Activated CD4-positive, alpha-beta memory T cell treated with anti-CD3 and anti-CD28 coated beads for 36 hours (primary cell): ENCODE data around the gene C9orf85. TPM values are rescaled to one million over a fixed set of nuclear protein-coding genes. Genes with fewer than 3 reads are reported as not detected.

ENCODE experiments used
- CTCF ChIA-PET: fragments of 350-600 bp; sonication (Branson Sonifier 250); formaldehyde crosslinking; loops from one replicate; lab custom pipeline; 2021; ENCODE audit warnings: antibody characterized with exemption, inconsistent platforms; lab: Charles Lee
- POLR2A ChIA-PET: fragments of 350-600 bp; sonication (Branson Sonifier 250); formaldehyde crosslinking; loops from one replicate; lab custom pipeline; 2021; ENCODE audit warnings: antibody characterized with exemption; lab: Charles Lee
- DNase-seq: peaks from one replicate; pipeline ENCODE4 v3.0.0-alpha.2; 2020
- H3K27ac Mint-ChIP-seq: one replicate; pipeline ENCODE4 v1.8.0; 2021; ENCODE audit warnings: mixed read lengths
- H3K27me3 Mint-ChIP-seq: one replicate; pipeline ENCODE4 v1.8.0; 2021; ENCODE audit warnings: mixed read lengths
- H3K36me3 Mint-ChIP-seq: one replicate; pipeline ENCODE4 v1.8.0; 2021; ENCODE audit warnings: mixed read lengths
- H3K4me1 Mint-ChIP-seq: one replicate; pipeline ENCODE4 v1.8.0; 2021; ENCODE audit warnings: low read depth, mixed read lengths
- H3K4me3 Mint-ChIP-seq: one replicate; pipeline ENCODE4 v1.8.0; 2021; ENCODE audit warnings: mild to moderate bottlenecking, mixed read lengths
- H3K9me3 Mint-ChIP-seq: one replicate; pipeline ENCODE4 v1.8.0; 2021; ENCODE audit warnings: mixed read lengths
- intact Hi-C: fragments of 100-400 bp; cut with micrococcal nuclease; formaldehyde crosslinking; loops from one replicate; pipeline ENCODE4 v1.15.1; 2023
- total RNA-seq, 2 experiments: library from RNA; stranded (reverse); gene quantifications; one replicate each; pipeline ENCODE4 v1.2.3, GENCODE V29; 2021

Gene C9orf85
- total RNA-seq, 2 experiments from 2014 or later = 7.3 to 7.5 TPM

DNA sequence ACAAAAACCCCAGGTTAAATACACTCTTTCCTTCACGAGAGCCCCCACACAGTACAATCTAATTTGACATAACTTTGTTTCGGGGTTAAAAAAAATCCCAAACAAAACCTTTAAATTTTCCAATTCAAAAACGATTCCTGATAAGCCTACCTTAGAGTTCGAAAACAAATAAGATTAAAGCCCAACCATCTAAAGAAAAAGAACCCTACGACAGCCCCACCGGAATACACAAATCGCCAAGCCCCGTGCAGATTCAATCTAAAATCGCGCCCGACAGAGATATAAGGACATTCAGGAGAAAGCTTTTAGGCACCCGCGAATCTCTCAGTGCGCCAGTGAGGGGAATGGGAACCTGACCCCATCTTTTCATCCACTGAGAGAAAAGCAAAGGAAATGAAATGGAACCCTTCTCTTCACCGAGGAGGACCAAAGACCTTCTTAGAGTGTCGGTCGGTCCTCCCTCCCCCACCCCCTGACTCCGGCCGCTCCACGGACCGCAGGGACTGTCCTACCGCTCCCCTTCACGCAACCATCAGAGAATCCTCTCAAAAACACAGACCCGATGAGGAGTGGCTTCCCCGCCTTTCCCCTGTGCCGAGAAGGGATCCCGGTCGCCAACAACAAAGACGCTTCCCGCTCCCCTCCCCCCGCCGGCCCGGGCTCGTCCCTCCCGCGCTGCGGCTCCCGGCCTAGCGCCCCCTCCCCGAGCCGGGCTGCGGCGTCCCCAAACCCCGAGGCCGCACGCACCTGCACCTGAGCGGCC is 1.4 kb upstream of the C9orf85 start:
- no peaks in the 10 kb centered on the region for H3K27me3 Mint-ChIP-seq
- ChIA-PET POLR2A (interaction anchor here (0.6 kb wide), 1 partner anchor 18 kb away, joined by 3 read pairs; no protein-coding TSS in a partner anchor), CTCF (interaction anchor here (1.0 kb wide), 1 partner anchor 15 kb away, joined by 5 read pairs; no protein-coding TSS in a partner anchor)
- peaks cover 6% of the 10 kb centered on the region for H3K36me3 Mint-ChIP-seq
- H3K27ac Mint-ChIP-seq = peak overlapping the region; percentile 69
- peaks cover 48% of the 10 kb centered on the region for H3K4me1 Mint-ChIP-seq
- peak overlapping the region; percentile 97 for H3K4me3 Mint-ChIP-seq
- intact Hi-C loops = loop anchor here (2.0 to 10.0 kb wide), 10 partner anchors 13 to 1655 kb away; partner anchors contain the start of genes SMC5, TMC1 and ZFAND5
- DNase-seq = peak; percentile 56
- no peaks in the 10 kb centered on the region for H3K9me3 Mint-ChIP-seq

DNA sequence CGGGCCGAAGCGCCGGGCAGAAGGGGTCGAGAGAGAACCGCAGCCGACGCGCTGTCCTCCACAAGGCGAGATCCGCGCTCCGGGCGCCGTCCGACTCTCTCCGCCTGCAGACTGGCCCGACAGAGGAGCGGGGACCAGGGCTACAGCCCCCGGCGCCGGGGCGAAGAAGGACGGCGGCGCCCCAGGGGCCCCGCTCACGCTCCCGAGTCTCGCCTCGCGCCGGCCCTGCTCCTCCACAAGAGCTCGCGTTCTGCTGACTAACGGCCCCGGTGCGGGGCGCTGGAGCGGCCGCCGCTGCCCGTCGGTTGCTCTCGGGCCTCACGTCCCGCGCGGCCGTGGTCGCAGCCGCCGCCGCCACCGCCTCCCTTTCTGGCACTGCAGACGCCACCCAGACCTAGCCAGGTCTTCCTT is 784 bp upstream of the C9orf85 start:
- intact Hi-C loops = loop anchor here (1.0 to 10.0 kb wide), 14 partner anchors 9 to 1656 kb away; partner anchors contain the start of genes SMC5, TMC1 and ZFAND5
- Mint-ChIP-seq H3K4me1 (peaks cover 49% of the 10 kb centered on the region), H3K9me3 (no peaks in the 10 kb centered on the region), H3K4me3 (peak overlapping the region; percentile 97), H3K36me3 (peaks cover 6% of the 10 kb centered on the region), H3K27ac (peak overlapping the region; percentile 92), H3K27me3 (no peaks in the 10 kb centered on the region)
- ChIA-PET POLR2A (interaction anchor here (0.8 to 1.5 kb wide), 4 partner anchors 13 to 146 kb away, joined by 3 to 8 read pairs (median 4); no protein-coding TSS in a partner anchor), CTCF (interaction anchor here (0.8 to 1.9 kb wide), 7 partner anchors 16 to 127 kb away, joined by 3 to 11 read pairs (median 4); no protein-coding TSS in a partner anchor)
- DNase-seq = no peak

DNA sequence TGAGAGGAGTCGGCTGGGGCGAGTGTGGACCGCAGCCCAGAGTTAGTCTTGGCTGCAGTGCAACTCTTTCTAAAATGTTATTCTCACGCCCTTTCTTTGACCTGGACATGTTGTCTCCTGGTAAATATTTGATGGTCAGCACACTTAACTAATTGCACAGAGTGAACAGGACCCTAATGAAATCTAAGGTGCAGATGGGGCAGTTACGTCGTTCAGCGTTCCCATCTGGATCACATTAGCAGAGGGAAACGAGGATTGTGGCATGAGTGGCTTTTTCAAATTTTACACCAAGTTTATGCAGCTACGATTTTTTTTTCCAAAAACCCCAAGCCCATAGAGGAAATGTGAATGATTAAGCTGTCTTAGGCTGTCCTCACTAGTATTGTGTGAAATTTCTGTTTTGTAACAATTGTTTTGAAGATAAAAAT is 483 bp downstream of the C9orf85 start:
- ChIA-PET CTCF (interaction anchor here (1.0 to 1.9 kb wide), 4 partner anchors 13 to 113 kb away, joined by 3 to 11 read pairs (median 6); no protein-coding TSS in a partner anchor), POLR2A (interaction anchor here (1.1 to 1.5 kb wide), 3 partner anchors 13 to 147 kb away, joined by 3 to 6 read pairs (median 4); no protein-coding TSS in a partner anchor)
- no peak for DNase-seq
- Mint-ChIP-seq H3K4me3 (peak overlapping the region; percentile 97), H3K27ac (peak overlapping the region; percentile 92), H3K4me1 (peaks cover 54% of the 10 kb centered on the region), H3K27me3 (no peaks in the 10 kb centered on the region), H3K36me3 (peaks cover 6% of the 10 kb centered on the region), H3K9me3 (no peaks in the 10 kb centered on the region)
- intact Hi-C loops = loop anchor here (1.0 to 10.0 kb wide), 14 partner anchors 11 to 1657 kb away; partner anchors contain the start of genes SMC5, TMC1 and ZFAND5

DNA sequence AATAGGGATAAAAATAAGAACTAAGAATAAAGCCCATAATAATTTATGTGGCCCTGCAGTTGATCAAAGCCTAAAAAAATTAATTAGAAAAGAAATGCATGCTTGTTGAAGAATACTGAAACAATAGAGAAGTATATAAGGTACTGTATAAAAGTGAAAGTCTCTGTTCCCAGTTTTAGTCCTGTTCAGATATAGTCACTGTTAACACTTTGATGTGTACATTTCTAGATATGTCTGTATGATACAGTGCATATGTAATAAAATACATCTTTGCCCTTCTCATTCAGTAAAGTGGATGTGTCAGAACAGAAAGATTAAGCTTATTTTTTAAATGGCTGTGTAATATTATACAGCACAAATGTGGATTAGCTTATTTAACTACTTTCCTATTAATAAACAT is 4.1 kb downstream of the C9orf85 start:
- POLR2A ChIA-PET = interaction anchor here (1.0 to 1.2 kb wide), 2 partner anchors 10 to 149 kb away, joined by 3 to 4 read pairs; no protein-coding TSS in a partner anchor
- intact Hi-C loops = loop anchor here (10.0 kb wide), 5 partner anchors 231 to 1661 kb away; partner anchors contain the start of genes SMC5 and TMC1
- DNase-seq = no peak
- H3K4me3 Mint-ChIP-seq = no peak overlapping the region
- peaks cover 48% of the 10 kb centered on the region for H3K4me1 Mint-ChIP-seq
- peaks cover 16% of the 10 kb centered on the region for H3K36me3 Mint-ChIP-seq
- CTCF ChIA-PET = interaction anchor here (0.6 to 1.4 kb wide), 6 partner anchors 18 to 111 kb away, joined by 3 to 5 read pairs (median 4); no protein-coding TSS in a partner anchor
- no peaks in the 10 kb centered on the region for H3K9me3 Mint-ChIP-seq
- H3K27me3 Mint-ChIP-seq = no peaks in the 10 kb centered on the region
- H3K27ac Mint-ChIP-seq = no peak overlapping the region

DNA sequence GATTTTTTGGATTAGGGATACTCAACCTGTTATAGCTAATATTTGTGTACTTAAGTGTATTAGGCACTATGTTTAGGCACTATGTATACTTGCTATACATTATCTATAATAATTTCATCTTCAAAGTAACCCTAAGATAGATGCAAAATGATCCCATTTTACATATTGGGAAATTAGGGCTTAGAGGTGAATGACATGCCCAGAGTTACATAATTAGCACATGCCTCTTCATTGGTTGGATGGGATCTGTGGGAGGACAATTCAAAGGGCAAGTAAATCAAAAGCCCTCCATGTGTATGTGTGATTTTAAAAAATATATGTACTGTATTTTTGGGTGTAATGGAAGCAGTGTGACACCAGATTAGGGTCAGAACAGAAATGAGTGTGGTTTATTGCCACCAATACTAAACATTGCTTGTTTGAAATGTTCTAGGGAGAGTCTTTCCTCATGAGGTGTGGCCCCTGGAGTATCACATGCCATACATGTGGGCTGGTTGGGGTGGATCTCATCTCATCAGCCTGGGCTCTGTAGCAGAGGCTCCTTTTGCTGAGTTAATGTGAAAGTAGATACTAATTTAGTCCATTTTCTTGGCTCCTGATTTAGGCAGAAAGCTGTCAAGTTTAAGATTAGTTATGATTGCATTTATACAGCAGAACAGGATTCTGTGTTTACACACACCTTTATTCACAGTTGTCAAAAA is 5.5 kb downstream of the C9orf85 start:
- intact Hi-C loops = loop anchor here (10.0 kb wide), 5 partner anchors 232 to 1662 kb away; partner anchors contain the start of genes SMC5 and TMC1
- Mint-ChIP-seq H3K4me3 (no peak overlapping the region), H3K27me3 (no peaks in the 10 kb centered on the region), H3K4me1 (peaks cover 43% of the 10 kb centered on the region), H3K27ac (no peak overlapping the region), H3K9me3 (no peaks in the 10 kb centered on the region), H3K36me3 (peaks cover 10% of the 10 kb centered on the region)
- POLR2A ChIA-PET = no interaction called here
- CTCF ChIA-PET = interaction anchor here (0.6 to 1.0 kb wide), 2 partner anchors 49 to 97 kb away, joined by 3 read pairs; no protein-coding TSS in a partner anchor
- DNase-seq = peak; percentile 56

DNA sequence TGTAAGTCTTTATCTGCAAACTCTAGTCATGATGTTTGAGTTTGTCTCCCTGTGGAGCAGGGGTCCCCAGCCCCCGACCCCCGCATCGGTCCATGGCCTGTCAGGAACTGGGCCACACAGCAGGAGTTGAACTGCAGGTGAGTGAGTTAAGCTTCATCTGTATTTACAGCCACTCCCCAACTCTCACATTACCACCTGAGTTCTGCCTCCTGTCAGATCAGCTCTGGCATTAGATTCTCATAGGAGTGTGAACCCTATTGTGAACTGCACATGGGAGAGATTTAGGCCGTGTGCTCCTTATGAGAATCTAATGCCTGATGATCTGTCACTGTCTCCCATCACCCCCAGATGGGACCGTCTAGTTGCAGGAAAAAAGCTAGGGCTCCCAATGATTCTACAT is 7.0 kb downstream of the C9orf85 start:
- CTCF ChIA-PET = no interaction called here
- Mint-ChIP-seq H3K4me3 (no peak overlapping the region), H3K36me3 (peaks cover 15% of the 10 kb centered on the region), H3K4me1 (peaks cover 33% of the 10 kb centered on the region), H3K27ac (no peak overlapping the region), H3K9me3 (no peaks in the 10 kb centered on the region), H3K27me3 (no peaks in the 10 kb centered on the region)
- no peak for DNase-seq
- POLR2A ChIA-PET = no interaction called here
- intact Hi-C loops = loop anchor here (10.0 kb wide), 5 partner anchors 234 to 1664 kb away; partner anchors contain the start of genes SMC5 and TMC1

DNA sequence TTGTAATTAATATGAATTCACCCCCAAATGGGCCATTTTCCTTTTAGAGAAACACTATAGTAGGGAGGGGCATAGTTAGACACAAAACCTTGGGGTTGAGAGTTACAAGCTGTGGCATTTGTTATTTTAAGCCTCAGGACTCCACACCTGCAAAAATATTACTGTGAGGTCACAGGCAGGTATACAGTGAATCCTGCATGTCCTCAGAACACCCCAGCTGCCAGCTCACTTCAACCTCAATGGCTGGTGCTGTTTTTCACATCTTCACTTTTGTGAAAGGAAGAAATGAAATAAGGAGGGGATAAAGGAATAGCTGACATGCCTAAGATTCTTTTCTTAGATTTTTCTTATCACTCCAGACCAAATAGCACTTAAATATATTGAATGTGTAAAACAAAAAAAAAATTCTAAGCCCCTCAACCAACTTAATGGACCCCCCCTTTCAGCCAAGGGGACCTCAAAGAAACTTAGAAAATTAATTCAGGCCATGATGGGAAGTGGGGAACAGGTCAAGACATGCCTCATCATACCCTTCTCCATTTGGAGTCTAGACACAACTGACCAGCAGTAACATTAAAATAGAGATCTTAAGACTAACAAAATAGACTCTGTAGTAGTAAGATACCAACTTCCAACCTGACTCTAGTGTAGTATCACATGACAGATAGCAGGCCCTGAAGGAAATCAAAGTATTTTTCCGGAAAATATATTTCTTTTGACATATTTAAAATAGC is 9.2 kb downstream of the C9orf85 start:
- intact Hi-C loops = no loop called here
- H3K4me1 Mint-ChIP-seq = peaks cover 17% of the 10 kb centered on the region
- no peak overlapping the region for H3K4me3 Mint-ChIP-seq

DNA sequence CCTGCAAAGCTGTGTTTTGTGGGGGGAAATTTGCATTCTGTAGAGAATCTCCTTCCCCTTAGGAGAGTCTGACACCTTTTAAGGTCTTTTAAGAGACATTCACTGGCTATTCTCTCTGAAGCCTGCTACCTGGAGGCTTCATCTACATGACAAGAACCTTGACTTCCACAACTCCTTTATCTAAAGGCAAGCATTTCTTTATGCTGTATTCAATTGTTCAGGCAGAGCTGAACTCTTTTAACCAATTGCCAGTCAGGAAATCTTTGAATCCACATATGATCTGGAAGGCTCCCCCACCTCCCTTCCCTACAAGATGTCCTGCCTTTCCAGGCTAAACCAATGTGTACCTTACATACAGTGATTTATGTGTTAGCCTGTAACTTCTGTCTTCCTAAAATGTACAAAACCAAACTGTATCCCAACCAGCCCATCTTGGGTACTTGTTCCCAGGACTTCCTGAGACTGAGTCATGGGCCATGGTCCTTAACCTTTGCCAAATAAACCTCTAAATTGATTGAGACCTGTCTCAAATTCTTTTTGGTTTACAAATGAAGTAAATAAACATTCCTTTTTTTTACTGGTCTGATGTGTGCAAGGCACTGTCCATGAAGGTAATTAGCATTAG is 9.9 kb downstream of the C9orf85 start:
- no peaks in the 10 kb centered on the region for H3K27me3 Mint-ChIP-seq
- H3K36me3 Mint-ChIP-seq = peaks cover 20% of the 10 kb centered on the region
- no peak overlapping the region for H3K27ac Mint-ChIP-seq
- no peak for DNase-seq
- ChIA-PET CTCF (no interaction called here), POLR2A (no interaction called here)
- H3K4me1 Mint-ChIP-seq = peaks cover 14% of the 10 kb centered on the region
- H3K4me3 Mint-ChIP-seq = no peak overlapping the region
- no peaks in the 10 kb centered on the region for H3K9me3 Mint-ChIP-seq
- intact Hi-C loops = no loop called here

More for the DNA sequence above, 9.2 kb downstream of the C9orf85 start:
- CTCF ChIA-PET = interaction anchor here (1.4 kb wide), 1 partner anchor 105 kb away, joined by 7 read pairs; no protein-coding TSS in a partner anchor
- H3K9me3 Mint-ChIP-seq = no peaks in the 10 kb centered on the region
- POLR2A ChIA-PET = no interaction called here
- peaks cover 20% of the 10 kb centered on the region for H3K36me3 Mint-ChIP-seq
- DNase-seq = no peak
- no peak overlapping the region for H3K27ac Mint-ChIP-seq
- no peaks in the 10 kb centered on the region for H3K27me3 Mint-ChIP-seq

DNA sequence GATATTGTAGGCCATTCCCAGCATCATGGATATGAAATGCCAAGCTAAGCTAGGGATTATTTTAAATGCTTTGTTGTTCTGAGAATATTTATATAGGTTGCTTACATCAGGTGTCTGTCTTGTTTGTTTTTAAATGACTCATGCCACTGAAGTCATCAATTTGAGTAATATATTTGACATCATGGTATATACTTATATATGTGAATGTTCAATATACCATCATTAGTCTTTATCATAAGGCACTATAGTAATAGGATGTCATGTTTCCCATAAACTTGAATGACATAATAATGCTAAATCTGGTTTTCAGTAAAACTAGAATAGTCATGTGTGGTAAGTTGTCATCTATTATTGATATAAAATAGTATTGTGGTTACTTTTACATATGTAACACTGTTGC is 13.1 kb downstream of the C9orf85 start:
- intact Hi-C loops = no loop called here
- POLR2A ChIA-PET = no interaction called here
- no peaks in the 10 kb centered on the region for H3K4me1 Mint-ChIP-seq

DNA sequence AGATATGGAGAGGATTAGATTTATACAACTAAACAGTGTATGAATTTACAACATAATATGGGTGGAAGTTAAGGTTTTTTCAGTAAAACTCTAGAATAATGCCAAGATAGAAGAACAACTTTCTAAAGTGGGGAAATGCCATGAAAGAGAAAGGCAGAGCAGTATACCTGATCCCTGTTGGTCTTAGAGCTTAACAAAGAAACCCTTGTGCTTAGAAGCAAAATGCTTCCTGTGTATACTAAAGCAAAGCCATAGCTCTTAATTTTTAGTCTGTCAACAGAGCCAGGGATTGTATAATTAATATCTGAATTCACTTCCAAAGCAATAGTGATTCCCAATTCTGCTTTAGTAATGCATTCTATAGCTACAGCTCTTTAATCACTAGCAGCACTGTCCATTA is 14.4 kb downstream of the C9orf85 start:
- Mint-ChIP-seq H3K27ac (no peak overlapping the region), H3K9me3 (no peaks in the 10 kb centered on the region), H3K4me3 (no peak overlapping the region), H3K27me3 (no peaks in the 10 kb centered on the region), H3K4me1 (no peaks in the 10 kb centered on the region), H3K36me3 (peaks cover 10% of the 10 kb centered on the region)
- intact Hi-C loops = no loop called here
- CTCF ChIA-PET = interaction anchor here (1.3 to 2.1 kb wide), 2 partner anchors 98 to 107 kb away, joined by 4 read pairs; no protein-coding TSS in a partner anchor
- POLR2A ChIA-PET = interaction anchor here (1.3 kb wide), 1 partner anchor 10 kb away, joined by 3 read pairs; no protein-coding TSS in a partner anchor
- no peak for DNase-seq

More for the DNA sequence above, 13.1 kb downstream of the C9orf85 start:
- Mint-ChIP-seq H3K4me3 (no peak overlapping the region), H3K9me3 (no peaks in the 10 kb centered on the region), H3K27ac (no peak overlapping the region), H3K36me3 (peaks cover 10% of the 10 kb centered on the region), H3K27me3 (no peaks in the 10 kb centered on the region)
- CTCF ChIA-PET = interaction anchor here (1.3 kb wide), 1 partner anchor 105 kb away, joined by 4 read pairs; no protein-coding TSS in a partner anchor
- DNase-seq = no peak
